ENCODE data around the gene SLC39A8.

DNA sequence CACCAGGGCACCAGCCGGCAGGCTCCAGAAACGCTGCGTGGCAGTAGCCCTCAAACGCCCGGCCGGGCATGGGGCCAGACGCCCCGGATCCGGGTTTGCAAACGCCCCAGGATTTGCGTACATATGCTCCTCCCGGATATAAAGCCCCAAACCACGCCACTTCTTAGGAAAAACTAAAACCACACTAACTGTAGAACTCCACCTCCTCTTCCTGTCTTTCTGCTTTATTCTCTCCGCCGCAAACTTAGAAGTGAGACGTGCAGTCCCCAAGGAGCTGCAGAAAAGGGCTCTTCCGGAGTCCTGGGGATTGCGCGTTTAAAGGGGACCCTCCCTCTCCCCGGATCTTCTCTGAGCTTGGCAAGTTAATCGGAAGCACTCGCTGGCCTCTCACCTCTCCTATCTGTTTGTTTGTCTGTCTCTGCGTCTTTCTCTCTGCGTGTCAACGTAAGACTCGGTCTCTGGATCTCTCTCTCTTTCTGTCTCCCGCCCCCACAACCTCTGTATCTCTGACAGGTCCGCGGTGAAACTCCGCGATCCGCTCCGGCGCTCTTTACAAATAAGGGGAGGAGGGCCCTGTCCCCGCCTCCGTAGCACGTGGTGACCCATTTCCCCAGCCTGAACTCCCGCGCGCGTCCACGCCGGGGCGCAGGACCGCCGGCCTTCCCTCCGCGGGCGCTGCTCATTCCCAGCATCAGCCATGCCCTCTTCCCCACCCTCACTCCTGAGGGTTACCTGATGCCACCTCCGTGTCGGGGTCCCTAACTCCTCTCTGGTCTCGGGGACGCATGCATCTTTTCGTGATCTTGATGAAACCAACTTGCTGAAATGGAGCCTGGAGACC is at the start of gene SLC39A8:
- TF ChIP-seq EZH2 (IDR thresholded peaks at IDR 0.05), result no peak
- TF ChIP-seq, protein P1, sequence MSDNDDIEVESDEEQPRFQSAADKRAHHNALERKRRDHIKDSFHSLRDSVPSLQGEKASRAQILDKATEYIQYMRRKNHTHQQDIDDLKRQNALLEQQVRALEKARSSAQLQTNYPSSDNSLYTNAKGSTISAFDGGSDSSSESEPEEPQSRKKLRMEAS (IDR thresholded peaks at IDR 0.05), result peak; percentile 99
- TF ChIP-seq, protein P2, sequence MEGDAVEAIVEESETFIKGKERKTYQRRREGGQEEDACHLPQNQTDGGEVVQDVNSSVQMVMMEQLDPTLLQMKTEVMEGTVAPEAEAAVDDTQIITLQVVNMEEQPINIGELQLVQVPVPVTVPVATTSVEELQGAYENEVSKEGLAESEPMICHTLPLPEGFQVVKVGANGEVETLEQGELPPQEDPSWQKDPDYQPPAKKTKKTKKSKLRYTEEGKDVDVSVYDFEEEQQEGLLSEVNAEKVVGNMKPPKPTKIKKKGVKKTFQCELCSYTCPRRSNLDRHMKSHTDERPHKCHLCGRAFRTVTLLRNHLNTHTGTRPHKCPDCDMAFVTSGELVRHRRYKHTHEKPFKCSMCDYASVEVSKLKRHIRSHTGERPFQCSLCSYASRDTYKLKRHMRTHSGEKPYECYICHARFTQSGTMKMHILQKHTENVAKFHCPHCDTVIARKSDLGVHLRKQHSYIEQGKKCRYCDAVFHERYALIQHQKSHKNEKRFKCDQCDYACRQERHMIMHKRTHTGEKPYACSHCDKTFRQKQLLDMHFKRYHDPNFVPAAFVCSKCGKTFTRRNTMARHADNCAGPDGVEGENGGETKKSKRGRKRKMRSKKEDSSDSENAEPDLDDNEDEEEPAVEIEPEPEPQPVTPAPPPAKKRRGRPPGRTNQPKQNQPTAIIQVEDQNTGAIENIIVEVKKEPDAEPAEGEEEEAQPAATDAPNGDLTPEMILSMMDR (IDR thresholded peaks at IDR 0.05 in 2 of 3, conservative IDR thresholded peaks at IDR 0.05 in 1 of 3; ENCODE audit: borderline replicate concordance in 1 of 3, insufficient read depth in 1 of 3, low read depth in 2 of 3, low read length in 2 of 3), result peak; percentile 48 to 82 (median 72); a peak in 5 of 6 replicates
